Measurements from ENCODE around the gene BEX1.

DNA sequence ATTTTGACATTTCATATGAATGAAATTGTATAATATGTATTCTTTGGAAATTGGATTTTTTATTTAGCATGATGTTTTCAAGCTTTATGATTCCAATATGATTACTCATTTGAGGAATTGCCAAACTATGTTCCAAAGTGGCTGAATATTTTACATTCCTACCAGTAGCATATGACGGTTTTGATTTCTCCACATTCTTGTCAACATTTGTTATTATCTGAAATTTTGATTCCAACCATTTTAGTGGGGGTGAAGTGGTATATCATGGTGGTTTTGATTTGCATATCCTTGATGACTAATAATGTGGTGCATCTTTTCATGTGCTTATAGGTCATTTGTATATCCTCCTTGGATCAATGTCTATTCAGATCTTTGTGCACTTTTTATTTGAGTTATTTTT lies 2.6 kb upstream of the BEX1 start:
- TF ChIP-seq, protein P1, sequence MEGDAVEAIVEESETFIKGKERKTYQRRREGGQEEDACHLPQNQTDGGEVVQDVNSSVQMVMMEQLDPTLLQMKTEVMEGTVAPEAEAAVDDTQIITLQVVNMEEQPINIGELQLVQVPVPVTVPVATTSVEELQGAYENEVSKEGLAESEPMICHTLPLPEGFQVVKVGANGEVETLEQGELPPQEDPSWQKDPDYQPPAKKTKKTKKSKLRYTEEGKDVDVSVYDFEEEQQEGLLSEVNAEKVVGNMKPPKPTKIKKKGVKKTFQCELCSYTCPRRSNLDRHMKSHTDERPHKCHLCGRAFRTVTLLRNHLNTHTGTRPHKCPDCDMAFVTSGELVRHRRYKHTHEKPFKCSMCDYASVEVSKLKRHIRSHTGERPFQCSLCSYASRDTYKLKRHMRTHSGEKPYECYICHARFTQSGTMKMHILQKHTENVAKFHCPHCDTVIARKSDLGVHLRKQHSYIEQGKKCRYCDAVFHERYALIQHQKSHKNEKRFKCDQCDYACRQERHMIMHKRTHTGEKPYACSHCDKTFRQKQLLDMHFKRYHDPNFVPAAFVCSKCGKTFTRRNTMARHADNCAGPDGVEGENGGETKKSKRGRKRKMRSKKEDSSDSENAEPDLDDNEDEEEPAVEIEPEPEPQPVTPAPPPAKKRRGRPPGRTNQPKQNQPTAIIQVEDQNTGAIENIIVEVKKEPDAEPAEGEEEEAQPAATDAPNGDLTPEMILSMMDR (conservative IDR thresholded peaks at IDR 0.05; ENCODE audit: low read depth, low read length): no peak
- TF ChIP-seq EZH2 (IDR thresholded peaks at IDR 0.05; ENCODE audit: borderline replicate concordance, low read depth, low read length, poor library complexity, severe bottlenecking): no peak

All from A673 (cell line).